NCI-H2107 treated with DMSO at 0.1 percent for 48 hours (cell line): Measurements from ENCODE around the gene PRPS2.

Source experiments
- DNase-seq: peaks from one replicate; lab custom pipeline; 2025; ENCODE audit not compliant: unreplicated experiment; lab: John Stamatoyannopoulos, UW

PRPS2 gene

DNA sequence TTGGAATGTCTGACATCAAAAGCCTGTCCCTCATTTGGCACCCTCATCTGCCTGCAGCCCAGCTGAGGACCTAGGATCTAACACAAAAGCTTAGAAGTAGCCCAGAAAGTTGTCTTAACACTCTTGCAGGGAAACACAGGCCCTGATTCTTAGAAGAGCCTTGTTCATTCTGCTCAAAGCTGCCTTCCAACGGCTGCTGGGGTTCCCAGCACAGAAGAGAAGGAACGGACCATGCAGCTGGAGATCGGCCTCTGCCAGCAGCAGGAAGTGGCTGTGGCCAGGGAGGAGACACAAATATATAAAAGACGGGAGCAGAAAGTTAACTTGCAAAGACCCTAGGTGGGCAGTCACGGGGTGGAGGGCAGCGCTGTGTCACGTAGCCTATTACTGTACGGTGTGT, 20.4 kb downstream of the PRPS2 start:
- no peak for DNase-seq

DNA sequence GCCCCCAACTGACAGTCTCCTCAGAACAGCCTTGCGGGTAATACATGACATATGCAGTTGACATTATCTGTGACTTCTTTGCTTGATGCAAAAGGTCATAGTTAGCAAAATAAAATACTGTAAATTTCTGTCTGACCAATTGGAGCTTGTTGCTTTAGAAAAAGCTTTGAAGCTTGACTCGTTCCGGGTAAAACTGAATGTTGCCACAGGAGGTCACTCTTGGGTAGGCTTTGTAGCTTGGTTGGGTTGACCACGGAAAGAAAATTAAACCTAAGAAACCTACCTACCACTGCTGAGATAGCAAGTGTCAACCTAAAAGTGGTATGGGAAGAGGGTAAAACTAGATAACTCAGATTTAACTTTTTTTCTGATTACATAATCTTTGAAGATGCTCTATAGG, 23.2 kb downstream of the PRPS2 start:
- DNase-seq = peak; percentile 8

DNA sequence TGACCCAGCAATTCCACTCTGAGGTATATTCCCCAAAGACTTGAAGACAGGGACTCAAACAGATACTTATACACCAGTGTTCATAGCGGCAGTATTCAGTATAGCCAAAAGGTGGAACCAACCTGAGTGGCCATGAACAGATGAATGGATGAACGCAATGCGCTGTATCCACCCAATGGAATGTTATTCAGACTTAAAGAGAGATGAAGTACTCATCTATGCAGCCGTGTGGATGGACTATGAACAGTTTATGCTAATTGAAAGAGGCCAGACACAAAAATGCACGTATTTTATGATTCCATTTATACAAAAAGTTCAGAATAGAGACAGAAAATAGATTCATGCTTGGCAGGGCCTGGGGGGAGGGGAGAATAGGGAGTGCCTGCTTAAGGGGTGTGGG, 26.3 kb downstream of the PRPS2 start:
- DNase-seq = no peak

DNA sequence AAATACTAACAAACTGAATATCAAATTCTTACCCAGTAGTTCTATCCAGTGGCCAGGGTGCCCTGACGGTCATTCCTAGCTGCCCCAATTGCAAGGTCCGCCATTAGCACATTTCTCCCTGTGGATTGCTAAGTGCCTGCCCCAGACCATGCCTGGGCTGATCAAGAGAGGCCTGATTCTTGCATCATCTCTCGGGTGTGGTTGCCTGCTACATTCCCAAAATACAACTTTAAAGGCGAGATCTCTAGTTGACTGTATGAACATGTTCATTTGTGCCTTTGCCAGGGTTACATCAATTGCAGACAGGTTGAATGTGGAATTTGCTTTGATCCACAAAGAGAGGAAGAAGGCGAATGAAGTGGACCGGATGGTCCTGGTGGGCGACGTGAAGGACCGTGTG, 28.0 kb downstream of the PRPS2 start:
- DNase-seq = no peak

DNA sequence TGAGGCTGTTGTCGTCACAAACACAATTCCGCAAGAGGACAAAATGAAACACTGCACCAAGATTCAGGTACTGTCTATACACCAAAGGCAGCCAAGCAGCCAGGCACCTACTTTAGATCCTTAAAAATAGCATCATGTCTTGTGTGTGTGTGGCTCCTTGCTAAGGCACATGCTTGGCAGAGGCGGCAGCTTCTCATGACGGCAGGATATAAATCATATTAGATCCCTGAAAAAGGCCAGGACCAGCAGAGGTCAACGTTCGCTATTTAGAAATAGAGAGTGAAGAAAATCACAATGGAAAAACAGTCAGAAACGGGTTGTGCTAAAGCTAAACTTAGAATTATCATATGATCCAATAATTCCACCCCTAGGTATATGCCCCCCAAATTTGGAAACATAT, 29.5 kb downstream of the PRPS2 start:
- no peak for DNase-seq

DNA sequence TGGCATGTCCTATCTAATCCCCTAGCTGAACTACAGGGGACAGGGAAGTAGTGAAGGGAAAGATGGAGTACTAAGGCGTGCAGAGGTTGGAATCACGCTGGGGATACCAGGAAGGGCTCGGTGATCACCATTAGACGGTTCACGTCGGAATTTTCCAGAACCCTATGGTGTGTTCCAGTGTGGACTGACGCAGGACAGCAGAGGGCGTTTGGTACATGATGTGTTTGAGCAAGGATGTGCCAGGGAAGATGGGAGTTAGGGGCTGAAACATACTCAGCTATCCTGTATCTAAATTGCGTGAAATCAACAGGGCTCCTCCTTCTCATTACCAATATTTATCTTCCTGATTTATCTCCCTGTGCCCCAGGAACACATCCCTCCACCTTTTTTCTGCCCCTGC, 33.7 kb downstream of the PRPS2 start:
- DNase-seq = no peak

DNA sequence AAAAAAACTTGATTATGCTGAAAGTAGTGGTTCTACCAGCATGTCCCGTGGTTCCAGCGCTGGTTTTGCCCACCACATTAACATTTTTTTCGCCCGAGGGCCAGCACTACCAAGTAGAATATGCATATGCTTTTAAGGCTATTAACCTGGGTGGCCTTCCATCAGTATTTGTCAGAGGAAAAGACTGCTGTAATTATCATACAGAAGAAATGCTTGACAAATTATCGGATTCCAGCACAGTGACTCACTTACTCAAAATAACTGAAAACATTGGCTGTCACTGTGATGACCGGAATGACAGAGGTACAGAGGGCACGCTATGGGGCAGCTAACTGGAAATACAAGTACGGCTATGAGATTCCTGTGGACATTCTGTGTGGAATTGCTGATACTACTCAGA, 34.6 kb downstream of the PRPS2 start:
- no peak for DNase-seq

DNA sequence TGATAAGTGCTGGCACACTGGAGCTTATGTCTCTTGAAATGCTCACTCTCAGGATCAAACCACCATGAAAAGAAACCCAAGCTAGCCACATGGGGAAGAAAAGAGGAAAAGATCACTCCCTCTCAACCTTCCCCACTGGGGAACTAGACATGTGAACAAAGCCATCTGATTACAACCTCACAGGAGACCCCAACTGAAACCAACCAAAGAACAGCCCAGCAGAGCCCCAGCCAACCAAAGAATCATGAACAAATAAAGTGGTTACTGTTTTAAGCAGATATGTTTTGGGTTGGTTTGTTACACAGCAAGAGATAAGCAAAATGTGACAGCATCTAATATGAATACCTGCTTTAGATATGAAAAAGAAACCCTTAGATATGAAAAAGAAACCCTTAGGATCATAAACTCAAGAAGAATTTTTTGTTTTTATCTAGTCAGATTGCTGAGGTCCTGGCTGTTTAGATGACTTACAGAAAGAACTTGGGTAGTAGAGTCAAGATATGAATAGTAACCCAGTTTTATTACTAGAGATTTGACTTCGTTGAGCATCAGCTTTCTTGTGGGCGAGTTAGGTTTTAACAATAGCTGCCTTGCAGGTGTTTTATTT, 52.0 kb downstream of the PRPS2 start:
- DNase-seq = no peak

DNA sequence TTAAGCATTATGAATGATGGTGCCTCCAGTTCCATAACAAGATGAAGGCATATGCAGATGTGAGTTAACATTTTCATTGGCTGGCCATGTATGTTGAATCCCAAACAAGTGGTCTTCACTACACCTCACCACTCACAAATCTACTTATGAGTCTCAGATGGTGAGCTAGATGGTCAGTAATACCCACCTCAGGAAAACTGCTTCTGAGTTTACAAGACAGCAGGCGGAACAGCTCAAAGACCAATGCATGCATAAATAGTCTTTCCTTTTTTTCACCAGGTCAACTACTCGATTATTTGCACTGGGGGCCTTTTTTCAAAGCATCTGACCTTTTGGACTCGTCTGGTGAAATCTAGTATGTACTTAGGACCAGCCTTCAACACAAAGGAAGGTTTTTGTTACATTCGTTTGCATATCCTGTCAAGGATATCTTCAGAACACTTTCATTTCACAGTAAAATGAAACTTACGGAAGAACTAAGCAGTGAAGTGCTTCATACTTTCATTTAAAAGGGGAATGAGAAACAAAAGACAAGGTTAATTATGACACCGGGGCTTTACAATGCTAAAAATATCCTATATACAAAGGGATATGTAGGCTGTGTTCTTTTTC, 52.6 kb downstream of the PRPS2 start:
- DNase-seq = no peak

DNA sequence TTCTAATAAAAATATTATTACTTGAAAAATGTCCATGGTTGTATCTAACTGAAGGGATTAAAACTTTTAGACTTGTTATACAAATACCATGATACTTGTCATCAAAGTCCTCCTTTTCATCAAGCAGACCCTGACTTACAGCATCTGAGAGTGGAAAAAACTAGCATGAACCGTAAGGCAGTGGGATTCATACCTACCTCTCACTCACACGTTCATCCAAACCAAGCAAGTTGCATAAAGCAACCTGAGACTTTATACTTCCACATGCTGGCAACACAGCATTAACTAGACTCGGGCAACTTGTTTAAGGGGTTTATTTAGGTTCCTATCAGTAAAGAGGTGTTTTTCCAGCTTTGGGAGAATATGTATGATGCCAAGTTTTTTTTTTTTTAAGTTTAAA, 53.1 kb downstream of the PRPS2 start:
- DNase-seq = no peak

DNA sequence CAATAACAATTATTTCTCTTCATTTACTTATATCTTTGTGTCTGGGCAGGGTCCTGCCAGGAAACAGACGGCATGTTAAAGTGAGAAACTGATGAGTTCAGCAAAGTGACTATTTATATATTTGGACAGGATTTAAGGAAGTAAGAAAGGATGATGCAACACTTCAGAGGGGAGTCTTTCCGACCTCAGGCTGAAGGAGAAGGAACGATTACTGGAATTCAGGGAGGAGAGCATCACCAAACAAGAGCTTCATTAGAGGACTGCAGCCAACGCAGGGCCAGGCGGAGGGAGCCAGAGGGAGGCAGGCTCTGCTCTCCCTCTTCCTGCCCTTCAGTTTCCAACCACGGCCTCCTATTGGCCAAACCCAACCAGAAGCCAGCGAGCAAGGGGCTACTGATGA, 74.1 kb downstream of the PRPS2 start:
- DNase-seq = no peak

DNA sequence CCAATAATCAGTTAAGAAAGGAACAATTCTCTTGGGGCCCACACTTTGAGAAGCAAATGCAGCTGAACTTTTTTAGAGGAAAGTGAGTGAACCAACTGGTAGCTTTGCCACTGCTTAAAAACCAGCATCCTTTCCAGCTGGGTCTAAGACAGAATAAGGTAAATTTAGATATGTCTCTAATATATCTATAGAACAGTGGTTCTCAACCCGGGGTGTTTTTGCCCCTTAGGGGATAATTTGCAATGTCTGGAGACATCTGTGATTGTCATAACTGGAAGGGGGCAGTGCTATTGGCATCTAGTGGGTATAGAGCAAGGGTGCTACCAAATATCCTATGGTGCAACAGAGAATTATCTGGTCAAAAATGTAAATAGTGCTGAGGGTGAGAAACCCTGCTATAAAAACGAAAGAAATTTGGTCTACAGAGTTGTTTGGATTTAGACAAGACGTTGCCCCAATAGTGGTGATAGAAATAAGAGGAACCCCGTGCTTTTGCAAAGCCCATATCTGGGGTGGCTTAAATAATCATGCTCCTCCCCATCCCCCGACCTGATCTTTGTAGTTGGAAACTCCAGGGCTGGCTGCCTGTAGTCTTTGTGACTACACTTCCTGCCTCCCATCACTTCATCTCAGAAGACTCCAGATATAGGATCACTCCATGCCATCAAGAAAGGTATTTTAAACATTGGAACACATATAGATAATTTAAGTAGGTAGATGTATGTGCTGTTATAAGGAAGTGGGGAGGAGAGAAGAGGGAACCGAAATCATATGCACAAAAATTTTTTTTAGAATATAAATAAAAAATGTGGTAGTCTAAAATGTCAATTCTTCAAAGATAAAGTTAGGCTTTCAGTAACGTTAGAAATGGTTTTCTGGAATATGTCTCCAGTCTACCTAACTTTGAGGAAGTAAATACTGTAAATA, 75.5 kb downstream of the PRPS2 start, which contains the start of gene TLR7:
TLR7 (plus strand) TSS at position 622 of the 927 bp plus-strand sequence. CDS start 507 bp downstream, outside the sequence.
- no peak for DNase-seq

DNA sequence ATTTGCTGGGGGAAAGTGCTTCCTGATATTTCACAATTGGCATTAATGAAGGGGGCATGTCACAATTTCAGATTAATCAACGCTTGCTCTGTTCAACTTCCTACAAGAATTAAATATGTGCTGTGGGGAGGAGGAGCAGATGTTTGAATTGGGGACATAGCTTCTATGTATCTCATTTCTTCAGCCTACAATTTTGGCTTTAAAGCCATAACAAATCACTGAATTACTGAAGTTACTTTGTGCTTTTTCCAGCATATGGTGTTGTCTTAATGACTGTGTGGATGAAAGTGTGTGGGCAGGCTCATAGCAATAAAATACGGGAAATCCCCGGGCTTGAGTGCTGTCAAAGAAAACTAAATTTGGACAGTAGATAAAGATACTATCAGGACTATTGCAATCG, 76.5 kb downstream of the PRPS2 start:
- DNase-seq = no peak

DNA sequence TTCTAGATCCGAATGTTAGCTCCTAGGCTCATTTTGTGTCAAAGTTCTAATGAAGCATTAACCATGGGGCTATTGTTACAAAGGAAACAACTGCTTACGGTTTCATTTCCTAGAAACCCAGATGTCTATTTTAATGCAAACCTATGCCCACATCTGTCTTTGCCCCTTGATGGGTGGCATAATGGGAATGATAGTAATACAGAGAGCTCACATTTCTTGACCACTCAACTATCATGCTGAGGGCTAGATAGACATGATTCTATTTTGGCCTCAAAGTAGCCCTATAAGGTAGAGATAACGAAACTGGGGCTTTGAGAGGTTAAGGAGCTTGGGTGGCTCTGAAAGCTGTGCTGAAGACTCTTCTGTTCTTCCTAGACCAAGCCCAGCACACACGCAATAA, 77.5 kb downstream of the PRPS2 start:
- DNase-seq = no peak

DNA sequence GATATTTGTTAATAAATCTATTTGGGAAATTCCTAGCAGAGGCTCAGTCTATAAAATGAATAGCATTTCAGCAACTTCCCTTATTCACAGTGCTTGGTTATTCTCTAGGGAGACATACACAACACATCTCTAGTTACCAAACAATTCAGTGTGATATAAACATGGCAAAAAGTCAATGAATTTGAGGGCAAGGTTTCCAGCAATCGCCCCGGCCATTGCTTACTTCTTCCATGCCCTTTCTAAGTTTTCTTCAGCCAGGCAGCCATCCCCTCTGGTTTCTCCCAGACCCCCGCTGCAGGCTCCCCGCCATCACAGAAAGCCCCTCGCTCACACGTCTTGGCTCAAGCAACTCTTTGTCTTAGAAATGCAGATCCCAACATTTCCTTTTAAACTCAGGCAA, 80.0 kb downstream of the PRPS2 start:
- DNase-seq = no peak

DNA sequence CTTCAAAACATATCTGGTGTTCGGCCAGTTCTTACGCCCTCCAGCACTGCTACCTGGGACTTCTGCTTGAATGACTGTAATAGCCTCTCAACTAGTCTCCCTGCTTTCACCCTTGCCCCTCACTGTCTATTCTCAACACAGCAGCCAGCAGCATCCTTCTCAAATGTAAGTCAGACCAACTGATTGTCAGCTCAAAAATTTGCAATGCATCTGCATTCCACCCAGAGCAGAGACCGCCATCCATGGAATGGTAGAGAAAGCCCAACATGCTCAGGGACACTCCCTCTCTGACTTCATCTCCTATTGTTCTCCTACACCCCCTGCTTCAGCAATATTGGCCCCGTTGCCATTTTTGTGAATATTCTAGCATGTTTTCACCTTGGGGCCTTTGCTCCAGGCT, 81.5 kb downstream of the PRPS2 start:
- no peak for DNase-seq
